ENCODE results near the gene FAM20C. TPM values are rescaled to one million over a fixed set of nuclear protein-coding genes. Genes with fewer than 3 reads are reported as not detected.

FAM20C gene
- total RNA-seq, 1 donor from 2014 or later, result 1.0 TPM

Other genes with a start within 250 kb of the FAM20C start
- not detected in 2 replicates for gene FOXL3, start 97.6 kb downstream of the FAM20C start, total RNA-seq